Body of pancreas (tissue), 4 donors: ENCODE data around the gene KIF13A.

Experiments used
- POLR2A ChIP-seq, 3 donors: fragments of 450-650 bp; IDR thresholded peaks; one replicate each; pipeline ENCODE4 v1.6.1; 2016; ENCODE audit warnings: antibody characterized with exemption in 3 of 3, mild to moderate bottlenecking in 2 of 3
- TF ChIP-seq, protein P1 (sequence below), 7 experiments: fragments of 450-650 bp in 4 of 7; fragments of 200-600 bp in 3 of 7; sonication (generic) in 3 of 7; IDR thresholded peaks; one replicate each; pipeline ENCODE4 v1.5.1; 2016 to 2019; ENCODE audit warnings: antibody characterized with exemption in 7 of 7

DNA sequence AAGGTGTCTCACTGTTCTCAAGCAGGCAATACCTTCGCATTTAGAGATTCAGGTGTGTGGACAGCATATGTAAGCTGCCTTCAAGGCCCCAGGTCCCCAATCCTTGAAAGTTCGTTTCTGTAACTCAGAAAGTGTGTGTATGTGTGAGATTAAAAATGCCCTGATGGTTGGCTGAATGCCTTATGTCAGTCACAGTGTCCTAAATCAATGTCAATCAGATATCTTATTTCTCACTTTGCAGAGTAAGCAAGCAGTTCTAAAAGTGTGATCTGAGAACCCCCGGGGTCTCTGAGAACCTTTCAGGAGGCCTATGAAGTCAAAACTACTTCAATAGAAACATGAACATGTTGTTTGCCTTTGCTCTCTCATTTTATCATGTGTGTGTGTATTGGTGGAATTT is 157.5 kb downstream of the KIF13A start:
- TF ChIP-seq, protein P1, sequence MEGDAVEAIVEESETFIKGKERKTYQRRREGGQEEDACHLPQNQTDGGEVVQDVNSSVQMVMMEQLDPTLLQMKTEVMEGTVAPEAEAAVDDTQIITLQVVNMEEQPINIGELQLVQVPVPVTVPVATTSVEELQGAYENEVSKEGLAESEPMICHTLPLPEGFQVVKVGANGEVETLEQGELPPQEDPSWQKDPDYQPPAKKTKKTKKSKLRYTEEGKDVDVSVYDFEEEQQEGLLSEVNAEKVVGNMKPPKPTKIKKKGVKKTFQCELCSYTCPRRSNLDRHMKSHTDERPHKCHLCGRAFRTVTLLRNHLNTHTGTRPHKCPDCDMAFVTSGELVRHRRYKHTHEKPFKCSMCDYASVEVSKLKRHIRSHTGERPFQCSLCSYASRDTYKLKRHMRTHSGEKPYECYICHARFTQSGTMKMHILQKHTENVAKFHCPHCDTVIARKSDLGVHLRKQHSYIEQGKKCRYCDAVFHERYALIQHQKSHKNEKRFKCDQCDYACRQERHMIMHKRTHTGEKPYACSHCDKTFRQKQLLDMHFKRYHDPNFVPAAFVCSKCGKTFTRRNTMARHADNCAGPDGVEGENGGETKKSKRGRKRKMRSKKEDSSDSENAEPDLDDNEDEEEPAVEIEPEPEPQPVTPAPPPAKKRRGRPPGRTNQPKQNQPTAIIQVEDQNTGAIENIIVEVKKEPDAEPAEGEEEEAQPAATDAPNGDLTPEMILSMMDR (IDR thresholded peaks at IDR 0.05), result no peak
- no peak for TF ChIP-seq POLR2A (IDR thresholded peaks at IDR 0.05)
